Measurements from ENCODE around the gene ITIH1.

Gene ITIH1

GRCh38 chr3:52817221-52817620 is 39.8 kb downstream of the ITIH1 start:
- DNase-seq = no peak

GRCh38 chr3:52817860-52818259 is 40.5 kb downstream of the ITIH1 start:
- DNase-seq = no peak

DNA sequence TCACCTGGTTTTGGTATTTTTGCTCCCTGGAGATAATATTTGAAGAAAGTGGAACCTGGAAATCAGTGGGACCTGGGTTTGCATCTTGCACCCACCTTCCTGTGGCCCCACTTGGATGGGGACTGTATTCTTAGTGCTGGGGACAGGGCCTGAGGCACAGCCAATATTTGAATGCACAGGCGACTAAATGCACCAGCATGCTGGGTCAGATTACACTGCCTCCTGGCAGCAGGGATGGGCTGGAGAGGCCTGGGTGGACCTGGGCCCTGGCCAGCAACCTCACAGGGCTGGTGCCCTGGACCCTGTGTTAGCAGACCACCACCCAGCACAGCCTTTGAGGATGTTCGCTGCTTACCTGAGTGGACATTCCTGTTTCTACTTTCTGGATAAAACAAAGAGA is 42.5 kb downstream of the ITIH1 start:
- DNase-seq = no peak

DNA sequence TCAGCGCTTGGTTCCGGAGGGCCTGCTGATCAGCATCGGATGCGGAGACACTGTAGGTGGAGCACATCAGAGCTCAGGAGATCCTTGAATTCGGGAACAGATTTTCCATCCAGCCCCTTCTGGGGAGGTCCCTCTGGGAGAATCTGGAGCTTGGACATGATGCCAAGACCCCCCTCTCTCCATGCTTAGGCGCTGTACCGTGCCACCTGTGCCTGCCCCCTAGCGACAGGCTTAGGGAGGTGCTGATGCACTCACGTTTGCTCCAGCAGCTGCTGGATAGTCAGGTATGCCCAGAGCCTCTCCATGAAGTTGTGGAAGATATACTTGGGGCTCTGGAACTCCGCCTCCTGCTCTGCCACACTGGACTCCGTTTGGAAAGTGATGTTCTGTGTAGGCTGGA is 43.3 kb downstream of the ITIH1 start:
- DNase-seq = no peak

DNA sequence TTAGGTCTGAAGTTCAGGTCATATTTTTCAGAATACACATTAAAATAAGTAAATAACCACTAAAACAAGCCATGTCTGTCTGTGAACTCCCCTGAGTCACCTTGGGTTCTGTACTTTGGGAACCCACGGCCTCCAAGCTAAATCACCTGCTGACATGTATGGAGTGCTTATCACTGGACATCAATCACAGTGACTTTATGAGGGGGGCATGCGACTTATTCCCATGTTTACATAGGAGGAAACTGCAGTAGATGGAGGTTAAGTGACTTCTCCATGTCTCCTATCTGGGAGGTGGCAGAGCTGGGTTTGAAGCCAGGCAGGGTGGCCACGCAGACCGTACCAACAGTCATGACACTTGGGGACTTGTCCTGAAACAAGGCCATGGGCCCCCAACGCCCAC is 45.0 kb downstream of the ITIH1 start:
- no peak for DNase-seq

GRCh38 chr3:52824037-52824436 is 46.6 kb downstream of the ITIH1 start:
- no peak for DNase-seq

GRCh38 chr3:52827441-52827840 is 50.0 kb downstream of the ITIH1 start:
- DNase-seq = no peak

DNA sequence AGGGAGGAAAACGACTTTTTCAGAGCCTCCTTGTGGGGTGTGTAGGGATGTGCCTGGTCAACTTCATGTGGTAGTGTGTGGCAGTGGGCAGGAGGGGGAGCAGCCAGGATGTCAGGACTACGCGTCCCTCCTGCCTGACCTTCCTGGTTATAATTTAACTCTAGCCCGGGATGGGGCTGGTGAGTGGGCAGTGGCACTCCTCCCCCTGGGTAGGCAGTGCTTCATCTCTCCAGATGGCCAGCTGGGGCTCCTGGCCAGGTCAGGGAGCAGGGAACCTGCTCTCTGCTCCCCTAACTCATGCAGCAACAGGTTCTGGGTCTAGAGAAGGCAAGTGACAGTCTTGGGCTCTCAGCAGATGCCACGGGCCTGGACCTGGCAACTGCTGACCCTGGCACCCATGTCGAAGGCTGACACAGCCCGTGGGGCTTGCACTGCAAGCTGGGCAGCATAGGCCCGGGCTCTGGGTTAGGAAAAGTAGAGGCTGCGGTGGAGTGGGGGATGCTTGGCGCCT is 50.5 kb downstream of the ITIH1 start:
- no peak for DNase-seq

DNA sequence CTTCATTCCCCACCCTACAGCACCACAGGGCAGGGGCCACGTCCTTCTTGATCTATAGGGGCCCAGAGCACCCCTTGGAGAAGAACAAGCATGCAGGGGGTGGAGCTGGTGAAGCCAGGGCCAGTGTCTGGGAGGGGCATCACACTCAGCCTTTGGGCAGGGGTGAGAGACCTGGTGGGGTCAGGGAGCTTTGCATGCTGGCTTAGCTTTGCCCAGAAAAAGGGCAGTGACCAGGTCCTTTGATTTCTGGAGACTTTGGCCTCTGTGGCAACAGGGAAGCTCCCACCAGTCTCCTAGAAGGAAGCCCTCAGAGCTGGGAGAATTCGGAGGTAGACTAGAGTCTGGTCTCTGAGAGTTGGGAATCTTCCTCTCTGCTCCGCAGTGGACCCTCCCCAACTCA is 52.1 kb downstream of the ITIH1 start:
- DNase-seq = no peak

GRCh38 chr3:52829906-52830463 is 52.6 kb downstream of the ITIH1 start:
- DNase-seq = no peak

- DNase-seq = no peak
Measured at GRCh38 chr3:52830535-52831258, 53.3 kb downstream of the ITIH1 start, which contains the start of gene ITIH4. ITIH4 (minus strand) TSS chr3:52830672; CDS start chr3:52830642, 30 bp downstream.

GRCh38 chr3:52831500-52832301 is 54.3 kb downstream of the ITIH1 start:
- no peak for DNase-seq

GRCh38 chr3:52833202-52833601 is 55.8 kb downstream of the ITIH1 start:
- no peak for DNase-seq

DNA sequence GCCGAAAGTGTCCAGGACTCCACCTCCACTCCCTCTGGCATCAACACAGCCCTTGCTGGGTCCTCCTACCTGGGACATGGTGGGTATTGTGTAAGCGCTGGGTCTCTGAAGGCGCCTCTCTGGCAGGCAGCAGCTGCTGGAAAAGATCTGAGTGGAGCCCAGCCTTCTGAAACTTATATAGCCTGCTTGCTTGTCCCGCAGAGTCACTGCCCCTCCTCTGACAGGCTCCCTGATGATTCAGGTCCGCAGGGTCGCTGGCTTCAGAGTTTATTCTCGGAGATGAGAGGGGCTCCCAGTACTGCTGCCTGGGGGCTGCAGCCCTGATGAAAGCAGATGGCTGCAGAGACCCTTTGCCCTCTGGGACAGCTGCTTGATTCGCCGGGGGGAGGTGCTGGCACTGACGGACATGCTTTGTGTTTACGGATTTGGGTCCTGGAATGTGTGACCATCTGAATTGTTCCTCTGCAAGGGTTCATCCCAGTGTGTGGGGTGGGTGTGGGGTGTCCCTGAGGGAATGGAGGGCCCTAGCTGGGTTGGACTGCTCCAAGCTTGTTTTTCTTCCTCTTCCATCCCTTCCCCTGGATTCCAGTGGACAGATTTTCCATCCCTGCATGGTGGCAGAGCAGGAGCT is 57.6 kb downstream of the ITIH1 start, which contains the start of gene MUSTN1:
Gene MUSTN1, minus strand, starts transcription at position 149 of the 631 bp plus-strand sequence. Its CDS starts 71 bp downstream, at position 78.
- DNase-seq = no peak

- no peak for DNase-seq
Measured at GRCh38 chr3:52835766-52836470, 58.5 kb downstream of the ITIH1 start.

DNA sequence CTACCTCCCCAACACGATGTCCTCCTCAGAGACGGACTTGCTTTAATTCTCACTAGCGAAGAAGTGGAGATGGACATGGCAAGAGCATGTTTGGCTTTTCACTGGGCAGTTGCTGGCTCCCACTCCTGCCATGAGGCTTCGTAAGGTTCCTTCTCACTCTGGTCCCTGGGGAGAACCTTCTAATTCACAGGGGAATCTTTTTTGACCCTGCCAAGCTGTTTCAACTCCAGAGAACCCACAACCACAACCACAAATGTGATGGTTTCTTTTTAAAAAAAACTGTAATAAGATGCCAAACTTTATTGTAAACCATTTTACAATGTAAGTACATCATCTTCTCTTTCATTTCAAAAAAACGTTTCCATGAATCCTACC is 59.1 kb downstream of the ITIH1 start:
- no peak for DNase-seq

GRCh38 chr3:52836986-52837385 is 59.6 kb downstream of the ITIH1 start:
- DNase-seq = no peak

DNA sequence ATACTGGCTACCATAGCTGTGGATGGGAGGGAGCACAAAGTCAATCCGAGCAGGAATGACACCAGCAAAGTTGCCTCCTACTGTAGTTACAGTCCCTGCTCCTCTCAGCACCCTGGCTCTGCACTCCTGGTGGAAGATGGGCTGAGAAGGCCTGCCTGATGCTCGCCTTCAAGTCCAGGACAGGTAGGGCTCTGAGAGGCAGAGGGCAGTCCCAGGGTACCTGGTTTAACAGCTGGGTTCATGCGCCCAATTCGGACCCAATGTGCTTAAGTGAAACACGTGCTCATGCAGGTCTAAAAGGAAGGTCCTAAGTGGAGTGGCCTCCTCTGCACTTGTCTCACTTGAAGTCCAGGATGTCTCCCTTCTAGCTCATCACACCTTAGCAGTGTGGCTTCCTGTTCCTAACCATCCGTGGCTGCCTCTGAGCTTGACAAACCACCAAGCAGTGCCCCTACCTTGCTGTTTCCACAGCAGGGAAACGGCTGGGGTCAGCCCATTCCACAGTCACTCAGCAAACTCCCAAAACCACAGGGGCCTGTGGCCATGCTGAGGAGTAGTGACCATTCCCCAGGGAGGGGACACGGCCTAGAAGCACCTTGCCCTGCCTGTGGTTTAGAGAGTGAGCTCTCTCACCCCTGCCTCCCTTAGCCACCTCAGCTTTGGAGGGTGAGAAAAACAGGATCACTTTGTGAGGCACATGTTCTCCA is 61.3 kb downstream of the ITIH1 start:
- no peak for DNase-seq

GRCh38 chr3:52839268-52839575 is 61.8 kb downstream of the ITIH1 start:
- no peak for DNase-seq

DNA sequence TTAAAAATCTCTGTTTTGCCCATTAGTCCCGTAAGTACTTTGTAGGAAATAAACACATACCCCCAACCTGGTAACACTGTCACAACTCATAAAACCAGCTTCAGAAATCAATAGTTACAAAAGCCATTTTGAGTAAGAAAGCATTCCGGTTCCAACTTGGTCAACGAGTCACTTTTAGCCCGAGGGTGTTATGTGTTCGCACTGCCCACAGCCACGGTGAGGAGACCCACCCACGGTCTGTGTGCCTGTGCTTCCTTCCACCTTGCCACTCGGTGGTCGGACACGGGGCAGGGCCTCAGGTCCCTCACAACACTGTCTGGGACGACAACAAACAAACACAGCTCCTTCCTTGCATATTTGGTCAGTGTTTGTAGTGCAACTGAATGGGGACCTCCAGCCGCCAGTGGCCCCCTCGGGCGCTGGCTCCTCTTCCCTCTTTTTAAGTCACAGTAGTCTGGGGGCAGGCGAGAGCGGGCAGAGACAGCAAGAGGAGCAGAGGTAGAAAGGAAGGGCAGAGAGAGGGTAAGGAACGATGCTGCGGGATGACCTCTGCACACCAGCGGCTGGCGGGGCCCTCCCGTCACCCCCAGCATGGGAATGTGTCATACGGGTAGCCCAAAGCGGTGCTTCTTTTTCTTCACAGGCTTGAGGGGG is 62.6 kb downstream of the ITIH1 start:
- no peak for DNase-seq

DNA sequence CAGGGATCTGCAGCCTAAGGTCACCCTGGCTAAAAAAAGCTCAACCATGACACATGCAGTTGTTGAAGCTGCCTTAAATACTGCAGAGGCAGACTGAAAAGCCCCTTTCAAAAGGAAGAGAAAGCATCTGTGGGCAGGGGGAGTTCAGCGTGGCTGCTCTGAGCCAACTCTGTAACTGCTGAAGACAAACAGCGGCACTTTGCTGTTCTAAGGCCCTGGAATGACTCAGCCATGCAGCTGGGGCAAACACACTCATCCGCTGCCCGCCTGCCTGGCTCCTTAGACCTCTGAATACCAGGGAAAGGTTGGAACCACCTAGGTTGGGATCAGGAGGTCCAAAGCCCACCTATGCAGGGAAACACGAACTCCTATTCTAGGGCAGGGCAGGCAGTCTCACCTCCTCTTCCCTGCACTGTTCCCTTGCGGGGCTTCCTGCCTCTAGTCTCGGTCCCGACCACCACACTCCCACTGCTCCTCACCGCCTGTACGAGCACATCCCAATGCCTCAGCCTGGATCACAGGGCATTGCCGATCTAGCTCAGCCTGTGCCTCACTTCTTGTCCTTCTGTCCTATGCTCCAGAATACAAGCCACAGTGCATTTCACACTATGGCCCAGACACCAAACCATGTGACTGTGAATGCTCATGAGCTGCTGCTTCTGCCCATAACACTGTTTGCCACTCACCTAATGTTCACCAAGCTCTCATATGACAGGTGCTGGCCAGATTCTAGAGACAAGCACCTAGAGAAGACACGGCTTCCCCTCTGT is 64.0 kb downstream of the ITIH1 start:
- DNase-seq = no peak
